ENCODE results near the gene YIPF6. TPM values are rescaled to one million over a fixed set of nuclear protein-coding genes. Genes with fewer than 3 reads are reported as not detected.

The YIPF6 gene
- total RNA-seq, 2 donors from 2014 or later: 24.0 to 35.6 TPM

DNA sequence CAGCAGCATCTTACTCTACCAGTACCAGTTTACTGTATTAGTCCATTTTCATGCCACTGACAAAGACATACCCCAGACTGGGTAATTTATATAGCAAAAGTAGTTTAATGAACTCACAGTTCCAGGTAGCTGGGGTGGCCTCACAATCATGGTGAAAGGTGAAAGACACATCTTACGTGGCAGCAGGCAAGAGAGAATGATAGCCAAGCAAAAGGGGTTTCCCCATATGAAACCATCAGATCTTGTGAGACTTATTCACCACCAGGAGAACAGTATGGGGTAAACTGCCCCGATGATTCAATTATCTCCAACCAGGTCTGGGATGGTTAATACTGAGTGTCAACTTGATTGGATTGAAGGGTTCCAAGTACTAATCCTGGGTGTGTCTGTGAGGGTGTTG is 69.3 kb downstream of the YIPF6 start:
- H3K27me3 ChIP-seq (replicated peaks; ENCODE audit: insufficient read depth): no peaks in the 10 kb centered on the region
- H3K9me3 ChIP-seq: no peaks in the 10 kb centered on the region
- TF ChIP-seq, protein P1, sequence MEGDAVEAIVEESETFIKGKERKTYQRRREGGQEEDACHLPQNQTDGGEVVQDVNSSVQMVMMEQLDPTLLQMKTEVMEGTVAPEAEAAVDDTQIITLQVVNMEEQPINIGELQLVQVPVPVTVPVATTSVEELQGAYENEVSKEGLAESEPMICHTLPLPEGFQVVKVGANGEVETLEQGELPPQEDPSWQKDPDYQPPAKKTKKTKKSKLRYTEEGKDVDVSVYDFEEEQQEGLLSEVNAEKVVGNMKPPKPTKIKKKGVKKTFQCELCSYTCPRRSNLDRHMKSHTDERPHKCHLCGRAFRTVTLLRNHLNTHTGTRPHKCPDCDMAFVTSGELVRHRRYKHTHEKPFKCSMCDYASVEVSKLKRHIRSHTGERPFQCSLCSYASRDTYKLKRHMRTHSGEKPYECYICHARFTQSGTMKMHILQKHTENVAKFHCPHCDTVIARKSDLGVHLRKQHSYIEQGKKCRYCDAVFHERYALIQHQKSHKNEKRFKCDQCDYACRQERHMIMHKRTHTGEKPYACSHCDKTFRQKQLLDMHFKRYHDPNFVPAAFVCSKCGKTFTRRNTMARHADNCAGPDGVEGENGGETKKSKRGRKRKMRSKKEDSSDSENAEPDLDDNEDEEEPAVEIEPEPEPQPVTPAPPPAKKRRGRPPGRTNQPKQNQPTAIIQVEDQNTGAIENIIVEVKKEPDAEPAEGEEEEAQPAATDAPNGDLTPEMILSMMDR (IDR thresholded peaks at IDR 0.05): no peak
- no peaks in the 10 kb centered on the region for H3K4me1 ChIP-seq (ENCODE audit: control insufficient read depth in 1 of 2, low read depth in 2 of 2)
- ATAC-seq (ENCODE audit: insufficient number of reproducible peaks, low FRiP score, low read depth) (no peak), DNase-seq (ENCODE audit: low spot score) (no peak)
- no peak overlapping the region for H3K4me3 ChIP-seq
- no peaks in the 10 kb centered on the region for H3K36me3 ChIP-seq
- no peak overlapping the region for H3K27ac ChIP-seq

DNA sequence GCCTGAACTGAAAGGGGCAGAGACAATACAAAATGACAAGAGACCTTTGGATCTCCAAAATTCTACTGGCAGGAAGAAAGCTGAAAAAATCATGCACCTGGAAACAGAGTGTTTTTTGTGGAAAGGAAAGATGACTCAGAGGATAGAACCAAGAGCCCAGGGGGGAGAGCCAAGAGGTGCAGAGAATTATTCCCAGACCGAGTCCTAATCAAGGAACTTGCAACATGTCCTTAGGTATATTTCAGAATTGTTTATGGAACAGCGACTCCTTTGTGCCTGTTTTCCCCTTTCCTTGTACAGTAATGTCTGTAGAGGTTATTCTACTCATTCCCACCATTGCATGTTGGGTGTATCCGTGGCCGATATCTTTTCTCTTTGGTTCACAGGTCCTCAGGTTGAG is 71.7 kb downstream of the YIPF6 start:
- Histone ChIP-seq H3K27me3 (replicated peaks; ENCODE audit: insufficient read depth) (no peaks in the 10 kb centered on the region), H3K4me1 (ENCODE audit: control insufficient read depth in 1 of 2, low read depth in 2 of 2) (no peaks in the 10 kb centered on the region), H3K4me3 (no peak overlapping the region), H3K36me3 (no peaks in the 10 kb centered on the region), H3K9me3 (no peaks in the 10 kb centered on the region), H3K27ac (no peak overlapping the region)
- ATAC-seq (ENCODE audit: insufficient number of reproducible peaks, low FRiP score, low read depth) (no peak), DNase-seq (ENCODE audit: low spot score) (no peak)
- TF ChIP-seq, protein P1 (IDR thresholded peaks at IDR 0.05): no peak

DNA sequence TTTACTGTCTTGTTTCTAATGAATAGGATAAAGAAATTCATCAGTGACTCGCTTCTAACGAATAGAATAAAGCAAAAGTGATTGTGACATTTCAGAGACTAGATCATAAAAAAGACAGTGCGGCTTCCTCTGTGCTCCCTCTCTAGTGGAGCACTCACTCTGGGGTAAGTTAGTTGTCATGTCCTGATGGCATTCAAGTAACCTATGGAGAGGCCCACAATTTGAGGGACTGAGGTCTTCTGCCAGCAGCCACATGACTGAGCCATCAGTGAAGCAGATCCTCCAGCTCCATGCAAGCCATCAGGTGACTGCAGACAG is 72.4 kb downstream of the YIPF6 start:
- H3K36me3 ChIP-seq: no peaks in the 10 kb centered on the region
- ATAC-seq (ENCODE audit: insufficient number of reproducible peaks, low FRiP score, low read depth) (no peak), DNase-seq (ENCODE audit: low spot score) (no peak)
- no peaks in the 10 kb centered on the region for H3K27me3 ChIP-seq (replicated peaks; ENCODE audit: insufficient read depth)
- H3K27ac ChIP-seq: no peak overlapping the region
- H3K4me1 ChIP-seq (ENCODE audit: control insufficient read depth in 1 of 2, low read depth in 2 of 2): no peaks in the 10 kb centered on the region
- no peaks in the 10 kb centered on the region for H3K9me3 ChIP-seq
- H3K4me3 ChIP-seq: no peak overlapping the region
- TF ChIP-seq, protein P1 (IDR thresholded peaks at IDR 0.05): no peak

DNA sequence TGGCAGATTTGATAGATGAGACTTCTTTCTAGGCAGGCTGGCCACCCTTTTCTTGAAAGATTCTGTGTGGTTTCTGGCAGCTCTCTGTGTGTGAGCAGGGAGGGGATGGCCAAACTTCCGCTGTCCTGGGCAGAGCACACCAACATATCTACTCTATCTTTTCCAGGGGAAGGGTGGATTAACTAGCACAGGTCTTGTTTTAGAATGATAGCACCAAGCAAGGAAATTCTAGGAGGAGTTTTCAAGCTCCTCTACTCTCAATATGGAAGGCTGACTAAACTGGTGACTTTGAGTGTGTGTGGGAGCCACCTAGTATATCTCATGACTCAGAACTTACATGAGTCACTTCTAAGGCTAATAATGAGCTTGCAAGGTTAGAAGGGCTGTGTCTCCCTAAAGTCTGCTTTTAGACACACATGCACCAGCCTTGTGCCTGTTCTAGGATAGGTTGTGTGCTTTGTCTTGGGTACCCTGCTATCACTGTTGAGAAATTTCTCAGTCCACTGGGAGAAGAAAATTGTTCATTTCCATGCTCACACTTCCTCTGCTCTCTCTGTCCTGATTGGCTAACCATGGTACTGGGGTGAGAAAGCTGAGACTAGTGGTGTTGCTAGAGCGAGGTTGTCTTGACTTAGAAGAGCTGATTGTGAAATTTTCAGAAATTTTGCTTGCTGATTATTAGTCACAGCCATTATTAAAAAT is 72.9 kb downstream of the YIPF6 start:
- no peaks in the 10 kb centered on the region for H3K36me3 ChIP-seq
- H3K27me3 ChIP-seq (replicated peaks; ENCODE audit: insufficient read depth): no peaks in the 10 kb centered on the region
- TF ChIP-seq, protein P1 (IDR thresholded peaks at IDR 0.05): no peak
- DNase-seq (ENCODE audit: low spot score) (no peak), ATAC-seq (ENCODE audit: insufficient number of reproducible peaks, low FRiP score, low read depth) (no peak)
- no peak overlapping the region for H3K4me3 ChIP-seq
- no peak overlapping the region for H3K27ac ChIP-seq
- no peaks in the 10 kb centered on the region for H3K4me1 ChIP-seq (ENCODE audit: control insufficient read depth in 1 of 2, low read depth in 2 of 2)
- H3K9me3 ChIP-seq: no peaks in the 10 kb centered on the region

DNA sequence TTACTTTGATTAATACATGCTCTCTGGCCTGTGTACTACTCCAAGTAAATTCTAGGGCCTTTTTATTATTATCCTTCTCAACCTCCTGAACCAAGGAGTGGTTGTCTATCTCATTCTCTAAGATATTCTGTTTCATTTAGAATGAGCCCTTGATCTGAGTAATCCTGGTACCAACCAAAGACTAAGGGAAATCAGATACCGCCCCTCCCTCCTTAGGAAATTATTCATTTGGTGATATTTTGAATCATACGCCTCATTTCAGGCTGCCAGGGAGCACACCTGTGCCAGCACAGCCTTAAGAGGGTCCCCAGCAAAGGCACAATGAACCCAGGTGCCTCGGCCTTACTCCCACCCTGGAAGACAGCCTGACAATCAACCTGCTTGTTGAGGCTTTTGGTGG is 75.4 kb downstream of the YIPF6 start:
- Histone ChIP-seq H3K4me3 (no peak overlapping the region), H3K36me3 (no peaks in the 10 kb centered on the region), H3K27ac (no peak overlapping the region), H3K9me3 (no peaks in the 10 kb centered on the region), H3K4me1 (ENCODE audit: control insufficient read depth in 1 of 2, low read depth in 2 of 2) (no peaks in the 10 kb centered on the region), H3K27me3 (replicated peaks; ENCODE audit: insufficient read depth) (no peaks in the 10 kb centered on the region)
- ATAC-seq (ENCODE audit: insufficient number of reproducible peaks, low FRiP score, low read depth): no peak
- TF ChIP-seq, protein P1 (IDR thresholded peaks at IDR 0.05): no peak
- DNase-seq (ENCODE audit: low spot score): no peak

Measured in thoracic aorta (tissue), 2 donors.